GM23338 (cell line): ENCODE measurements around the gene XPNPEP1. TPM values are rescaled to one million over a fixed set of nuclear protein-coding genes. Genes with fewer than 3 reads are reported as not detected.
A peak's percentile ranks its signal among the peaks of the same experiment; 100 is the strongest.

Experiments
- ATAC-seq: fragments of 200-7000 bp; cut with Tn5 transposase; 3 replicates; pipeline ENCODE4 v1.9.1; 2020
- DNase-seq: peaks from one replicate; pipeline ENCODE4 v3.0.0-alpha.2; 2015; ENCODE audit warnings: low spot score
- H2AFZ ChIP-seq: fragments of 200-600 bp; sonication (generic); 2 replicates; pipeline ENCODE4 v1.8.0; 2016; ENCODE audit warnings: antibody characterized with exemption, mild to moderate bottlenecking, moderate library complexity
- H3F3A ChIP-seq: fragments of 200-600 bp; sonication (generic); replicated peaks from 2 replicates; pipeline ENCODE4 v1.8.0; 2017; ENCODE audit warnings: antibody characterized with exemption, mixed run types, low read depth
- H3K27ac ChIP-seq: fragments of 200-600 bp; sonication (generic); 2 replicates; pipeline ENCODE4 v1.6.1; 2016; ENCODE audit warnings: low read depth
- H3K27me3 ChIP-seq: fragments of 200-600 bp; sonication (generic); 2 replicates; pipeline ENCODE4 v1.8.0; 2016; ENCODE audit warnings: mild to moderate bottlenecking, mixed run types, moderate library complexity; ENCODE audit not compliant: insufficient read depth
- H3K36me3 ChIP-seq: fragments of 200-600 bp; sonication (generic); 2 replicates; pipeline ENCODE4 v1.8.0; 2016; ENCODE audit warnings: mild to moderate bottlenecking; ENCODE audit not compliant: insufficient read depth
- H3K4me1 ChIP-seq: fragments of 200-600 bp; sonication (generic); 2 replicates; pipeline ENCODE4 v1.8.0; 2016; ENCODE audit warnings: mild to moderate bottlenecking, moderate library complexity; ENCODE audit not compliant: insufficient read depth
- H3K4me2 ChIP-seq: fragments of 200-600 bp; sonication (generic); 2 replicates; pipeline ENCODE4 v1.7.1; 2017; ENCODE audit warnings: mixed run types
- H3K4me3 ChIP-seq: fragments of 200-600 bp; sonication (generic); 2 replicates; pipeline ENCODE4 v1.6.1; 2016; ENCODE audit warnings: mixed run types
- H3K79me2 ChIP-seq: fragments of 200-600 bp; sonication (generic); replicated peaks from 2 replicates; pipeline ENCODE4 v1.8.0; 2017; ENCODE audit warnings: mild to moderate bottlenecking; ENCODE audit not compliant: insufficient read depth
- H3K9me2 ChIP-seq: fragments of 200-600 bp; sonication (generic); 2 replicates; pipeline ENCODE4 v1.8.0; 2017; ENCODE audit not compliant: insufficient read depth
- H4K20me1 ChIP-seq: fragments of 200-600 bp; sonication (generic); replicated peaks from 2 replicates; pipeline ENCODE4 v1.8.0; 2017; ENCODE audit warnings: mild to moderate bottlenecking; ENCODE audit not compliant: insufficient read depth
- H3K27ac Mint-ChIP-seq: 2 replicates; pipeline ENCODE4 v1.8.0; 2020; ENCODE audit warnings: inconsistent platforms, mild to moderate bottlenecking, moderate library complexity, mixed read lengths
- H3K27me3 Mint-ChIP-seq: 3 replicates; pipeline ENCODE4 v1.8.0; 2022; ENCODE audit warnings: low read depth, mild to moderate bottlenecking, moderate library complexity, mixed read lengths, inconsistent platforms; ENCODE audit not compliant: insufficient read depth, poor library complexity
- H3K36me3 Mint-ChIP-seq: 3 replicates; pipeline ENCODE4 v1.8.0; 2021; ENCODE audit warnings: low read depth, mild to moderate bottlenecking, inconsistent platforms, moderate library complexity, mixed read lengths
- H3K4me1 Mint-ChIP-seq: 3 replicates; pipeline ENCODE4 v1.8.0; 2020; ENCODE audit warnings: mild to moderate bottlenecking, inconsistent platforms, mixed read lengths
- H3K4me3 Mint-ChIP-seq: 3 replicates; pipeline ENCODE4 v1.8.0; 2021; ENCODE audit warnings: moderate library complexity, mild to moderate bottlenecking, inconsistent platforms, mixed read lengths
- H3K9me3 Mint-ChIP-seq: 3 replicates; pipeline ENCODE4 v1.8.0; 2020; ENCODE audit warnings: moderate library complexity, mild to moderate bottlenecking, inconsistent platforms, mixed read lengths
- CREB1 ChIP-seq: fragments of 250-450 bp; sonication (Bioruptor Pico); IDR thresholded peaks from 2 replicates; pipeline ENCODE4 v1.5.0; 2020; ENCODE audit warnings: low read depth, mild to moderate bottlenecking, moderate library complexity
- CTCF ChIP-seq, 2 experiments: fragments of 200-600 bp in 1 of 2; sonication (generic) in 1 of 2; conservative IDR thresholded peaks; 2 replicates each; pipeline versions ENCODE4 v1.5.1 to v1.6.1; 2016 to 2017; ENCODE audit warnings: antibody characterized with exemption in 2 of 2, low read depth in 2 of 2, mild to moderate bottlenecking in 2 of 2, moderate library complexity in 1 of 2
- EZH2 ChIP-seq: fragments of 200-600 bp; sonication (generic); IDR thresholded peaks from one replicate; pipeline ENCODE4 v1.8.0; 2017; ENCODE audit warnings: antibody characterized with exemption, mild to moderate bottlenecking, low read depth; ENCODE audit not compliant: unreplicated experiment
- EZH2phosphoT487 ChIP-seq: fragments of 200-600 bp; sonication (generic); IDR thresholded peaks from one replicate; pipeline ENCODE4 v1.8.1; 2018; ENCODE audit warnings: antibody characterized with exemption; ENCODE audit not compliant: unreplicated experiment
- JUNB ChIP-seq: IDR thresholded peaks from one replicate; pipeline ENCODE4 v1.6.1; 2016; ENCODE audit warnings: antibody characterized with exemption; ENCODE audit not compliant: unreplicated experiment
- NANOG ChIP-seq: IDR thresholded peaks from 2 replicates; pipeline ENCODE4 v1.6.1; 2016; ENCODE audit warnings: antibody characterized with exemption, borderline replicate concordance
- POLR2AphosphoS5 ChIP-seq: IDR thresholded peaks from 2 replicates; pipeline ENCODE4 v1.6.1; 2016; ENCODE audit warnings: antibody characterized with exemption, low read depth
- REST ChIP-seq: IDR thresholded peaks from one replicate; pipeline ENCODE4 v1.6.1; 2018; ENCODE audit warnings: antibody characterized with exemption; ENCODE audit not compliant: unreplicated experiment
- STAT1 ChIP-seq: IDR thresholded peaks from one replicate; pipeline ENCODE4 v1.6.1; 2016; ENCODE audit warnings: antibody characterized with exemption; ENCODE audit not compliant: unreplicated experiment
- ZNF114 ChIP-seq: fragments of 250-450 bp; sonication (Bioruptor Pico); IDR thresholded peaks from 2 replicates; pipeline ENCODE4 v1.5.0; 2020; ENCODE audit warnings: mild to moderate bottlenecking, moderate library complexity
- ZNF331 ChIP-seq: fragments of 250-450 bp; sonication (Bioruptor Pico); IDR thresholded peaks from 2 replicates; pipeline ENCODE4 v1.5.0; 2020; ENCODE audit warnings: low read depth, mild to moderate bottlenecking, moderate library complexity
- polyA plus RNA-seq: library from polyadenylated mRNA; unstranded; fragments of >200 nt; fragmentation: Nextera tagmentation; extraction: Ambion mirVana; gene quantifications from 2 replicates; pipeline ENCODE4 v1.2.1, GENCODE V29; 2016
- total RNA-seq: library from RNA; depleted of rRNA; stranded (reverse); fragments of >200 nt; shearing (Covaris generic); gene quantifications from 2 replicates; pipeline ENCODE4 v1.2.3, GENCODE V29; 2014
- TF ChIP-seq, protein P1 (sequence below): fragments of 250-450 bp; sonication (Bioruptor Pico); IDR thresholded peaks from 2 replicates; pipeline ENCODE4 v1.5.0; 2020; ENCODE audit warnings: mild to moderate bottlenecking, moderate library complexity
- TF ChIP-seq, protein P2 (sequence below): IDR thresholded peaks from 2 replicates; pipeline ENCODE4 v1.6.1; 2016; ENCODE audit warnings: antibody characterized with exemption

Gene XPNPEP1
- total and polyA plus RNA-seq, 2 experiments from 2014 or later, result 17.5 to 55.8 TPM

DNA sequence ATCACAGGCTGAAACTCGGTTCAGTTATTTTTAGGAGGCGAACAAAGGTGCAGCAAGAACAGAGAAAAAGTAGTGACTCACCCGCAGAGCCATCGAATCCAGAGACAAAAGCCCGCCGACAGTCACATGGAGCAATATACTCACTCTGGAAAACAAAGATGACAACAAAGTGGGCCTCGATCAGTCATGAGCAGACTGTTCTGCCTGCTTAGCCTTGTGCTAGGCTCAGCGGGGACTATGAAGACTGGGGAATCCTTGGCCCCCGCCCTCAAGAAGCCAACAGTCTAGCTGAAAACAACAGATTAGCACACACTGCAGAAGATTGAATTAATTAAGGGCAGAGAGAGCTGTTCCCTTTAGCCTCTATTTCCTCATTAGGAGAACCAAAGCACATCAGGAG lies 30.4 kb downstream of the XPNPEP1 start:
- Histone ChIP-seq H3K27me3 (no peaks in the 10 kb centered on the region), H3F3A (no peaks in the 10 kb centered on the region), H3K36me3 (peaks cover 8% of the 10 kb centered on the region), H3K79me2 (no peaks in the 10 kb centered on the region; the same call in 1 of the 2 replicates), H3K4me1 (no peaks in the 10 kb centered on the region; the same call in 1 of the 2 replicates), H3K4me3 (no peak overlapping the region), H3K27ac (peak overlapping the region; percentile 34; the same call in 1 of the 2 replicates), H3K4me2 (no peak overlapping the region), H2AFZ (no peak overlapping the region), H3K9me2 (no peaks in the 10 kb centered on the region), H4K20me1 (0 out of 2 replicates have a peak, but pooled peaks cover 6% of the 10 kb centered on the region)
- TF ChIP-seq CREB1 (no peak), POLR2AphosphoS5 (no peak), EZH2 (no peak), STAT1 (no peak), ZNF331 (CRISPR knock-in tag) (no peak), NANOG (no peak), CTCF (conservative IDR thresholded peaks at IDR 0.05; ENCODE audit: low read depth in 2 of 2) (no peak), EZH2phosphoT487 (no peak), JUNB (no peak), REST (no peak), ZNF114 (CRISPR knock-in tag) (no peak)
- TF ChIP-seq, protein P1, sequence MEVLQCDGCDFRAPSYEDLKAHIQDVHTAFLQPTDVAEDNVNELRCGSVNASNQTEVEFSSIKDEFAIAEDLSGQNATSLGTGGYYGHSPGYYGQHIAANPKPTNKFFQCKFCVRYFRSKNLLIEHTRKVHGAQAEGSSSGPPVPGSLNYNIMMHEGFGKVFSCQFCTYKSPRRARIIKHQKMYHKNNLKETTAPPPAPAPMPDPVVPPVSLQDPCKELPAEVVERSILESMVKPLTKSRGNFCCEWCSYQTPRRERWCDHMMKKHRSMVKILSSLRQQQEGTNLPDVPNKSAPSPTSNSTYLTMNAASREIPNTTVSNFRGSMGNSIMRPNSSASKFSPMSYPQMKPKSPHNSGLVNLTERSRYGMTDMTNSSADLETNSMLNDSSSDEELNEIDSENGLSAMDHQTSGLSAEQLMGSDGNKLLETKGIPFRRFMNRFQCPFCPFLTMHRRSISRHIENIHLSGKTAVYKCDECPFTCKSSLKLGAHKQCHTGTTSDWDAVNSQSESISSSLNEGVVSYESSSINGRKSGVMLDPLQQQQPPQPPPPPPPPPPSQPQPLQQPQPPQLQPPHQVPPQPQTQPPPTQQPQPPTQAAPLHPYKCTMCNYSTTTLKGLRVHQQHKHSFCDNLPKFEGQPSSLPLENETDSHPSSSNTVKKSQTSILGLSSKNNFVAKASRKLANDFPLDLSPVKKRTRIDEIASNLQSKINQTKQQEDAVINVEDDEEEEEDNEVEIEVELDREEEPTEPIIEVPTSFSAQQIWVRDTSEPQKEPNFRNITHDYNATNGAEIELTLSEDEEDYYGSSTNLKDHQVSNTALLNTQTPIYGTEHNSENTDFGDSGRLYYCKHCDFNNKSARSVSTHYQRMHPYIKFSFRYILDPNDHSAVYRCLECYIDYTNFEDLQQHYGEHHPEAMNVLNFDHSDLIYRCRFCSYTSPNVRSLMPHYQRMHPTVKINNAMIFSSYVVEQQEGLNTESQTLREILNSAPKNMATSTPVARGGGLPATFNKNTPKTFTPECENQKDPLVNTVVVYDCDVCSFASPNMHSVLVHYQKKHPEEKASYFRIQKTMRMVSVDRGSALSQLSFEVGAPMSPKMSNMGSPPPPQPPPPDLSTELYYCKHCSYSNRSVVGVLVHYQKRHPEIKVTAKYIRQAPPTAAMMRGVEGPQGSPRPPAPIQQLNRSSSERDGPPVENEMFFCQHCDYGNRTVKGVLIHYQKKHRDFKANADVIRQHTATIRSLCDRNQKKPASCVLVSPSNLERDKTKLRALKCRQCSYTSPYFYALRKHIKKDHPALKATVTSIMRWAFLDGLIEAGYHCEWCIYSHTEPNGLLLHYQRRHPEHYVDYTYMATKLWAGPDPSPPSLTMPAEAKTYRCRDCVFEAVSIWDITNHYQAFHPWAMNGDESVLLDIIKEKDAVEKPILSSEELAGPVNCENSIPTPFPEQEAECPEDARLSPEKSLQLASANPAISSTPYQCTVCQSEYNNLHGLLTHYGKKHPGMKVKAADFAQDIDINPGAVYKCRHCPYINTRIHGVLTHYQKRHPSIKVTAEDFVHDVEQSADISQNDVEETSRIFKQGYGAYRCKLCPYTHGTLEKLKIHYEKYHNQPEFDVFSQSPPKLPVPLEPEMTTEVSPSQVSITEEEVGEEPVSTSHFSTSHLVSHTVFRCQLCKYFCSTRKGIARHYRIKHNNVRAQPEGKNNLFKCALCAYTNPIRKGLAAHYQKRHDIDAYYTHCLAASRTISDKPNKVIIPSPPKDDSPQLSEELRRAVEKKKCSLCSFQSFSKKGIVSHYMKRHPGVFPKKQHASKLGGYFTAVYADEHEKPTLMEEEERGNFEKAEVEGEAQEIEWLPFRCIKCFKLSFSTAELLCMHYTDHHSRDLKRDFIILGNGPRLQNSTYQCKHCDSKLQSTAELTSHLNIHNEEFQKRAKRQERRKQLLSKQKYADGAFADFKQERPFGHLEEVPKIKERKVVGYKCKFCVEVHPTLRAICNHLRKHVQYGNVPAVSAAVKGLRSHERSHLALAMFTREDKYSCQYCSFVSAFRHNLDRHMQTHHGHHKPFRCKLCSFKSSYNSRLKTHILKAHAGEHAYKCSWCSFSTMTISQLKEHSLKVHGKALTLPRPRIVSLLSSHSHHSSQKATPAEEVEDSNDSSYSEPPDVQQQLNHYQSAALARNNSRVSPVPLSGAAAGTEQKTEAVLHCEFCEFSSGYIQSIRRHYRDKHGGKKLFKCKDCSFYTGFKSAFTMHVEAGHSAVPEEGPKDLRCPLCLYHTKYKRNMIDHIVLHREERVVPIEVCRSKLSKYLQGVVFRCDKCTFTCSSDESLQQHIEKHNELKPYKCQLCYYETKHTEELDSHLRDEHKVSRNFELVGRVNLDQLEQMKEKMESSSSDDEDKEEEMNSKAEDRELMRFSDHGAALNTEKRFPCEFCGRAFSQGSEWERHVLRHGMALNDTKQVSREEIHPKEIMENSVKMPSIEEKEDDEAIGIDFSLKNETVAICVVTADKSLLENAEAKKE, result no peak
- TF ChIP-seq, protein P2, sequence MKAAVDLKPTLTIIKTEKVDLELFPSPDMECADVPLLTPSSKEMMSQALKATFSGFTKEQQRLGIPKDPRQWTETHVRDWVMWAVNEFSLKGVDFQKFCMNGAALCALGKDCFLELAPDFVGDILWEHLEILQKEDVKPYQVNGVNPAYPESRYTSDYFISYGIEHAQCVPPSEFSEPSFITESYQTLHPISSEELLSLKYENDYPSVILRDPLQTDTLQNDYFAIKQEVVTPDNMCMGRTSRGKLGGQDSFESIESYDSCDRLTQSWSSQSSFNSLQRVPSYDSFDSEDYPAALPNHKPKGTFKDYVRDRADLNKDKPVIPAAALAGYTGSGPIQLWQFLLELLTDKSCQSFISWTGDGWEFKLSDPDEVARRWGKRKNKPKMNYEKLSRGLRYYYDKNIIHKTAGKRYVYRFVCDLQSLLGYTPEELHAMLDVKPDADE, result no peak
- peak; percentile 60 for ATAC-seq
- no peaks in the 10 kb centered on the region for H3K9me3 Mint-ChIP-seq
- H3K36me3 Mint-ChIP-seq, result peaks cover 32% of the 10 kb centered on the region
- H3K27ac Mint-ChIP-seq, result peak overlapping the region; percentile 83; the same call in 1 of the 2 replicates
- peaks cover 30% of the 10 kb centered on the region; the same call in 2 of the 3 replicates for H3K4me1 Mint-ChIP-seq
- no peaks in the 10 kb centered on the region for H3K27me3 Mint-ChIP-seq
- no peak overlapping the region for H3K4me3 Mint-ChIP-seq
- peak; percentile 20 for DNase-seq
